Measurements from ENCODE around the gene BMP7.

BMP7 gene

GRCh38 chr20:57187068-57187634 lies 79.3 kb downstream of the BMP7 start:
- DNase-seq, result no peak

GRCh38 chr20:57186192-57186591 lies 80.2 kb downstream of the BMP7 start:
- no peak for DNase-seq

- no peak for DNase-seq
Measured at GRCh38 chr20:57185188-57185743, 81.2 kb downstream of the BMP7 start.

- no peak for DNase-seq
Measured at GRCh38 chr20:57183457-57184009, 82.9 kb downstream of the BMP7 start.

GRCh38 chr20:57181639-57182038 lies 84.8 kb downstream of the BMP7 start:
- no peak for DNase-seq

- no peak for DNase-seq
Measured at GRCh38 chr20:57180954-57181353, 85.5 kb downstream of the BMP7 start.

GRCh38 chr20:57180387-57180786 lies 86.1 kb downstream of the BMP7 start:
- DNase-seq, result no peak

- DNase-seq, result no peak
Measured at GRCh38 chr20:57179265-57179664, 87.2 kb downstream of the BMP7 start.

GRCh38 chr20:57178582-57179111 lies 87.8 kb downstream of the BMP7 start:
- no peak for DNase-seq

- DNase-seq, result no peak
Measured at GRCh38 chr20:57177636-57178280, 88.7 kb downstream of the BMP7 start.

- no peak for DNase-seq
Measured at GRCh38 chr20:57176842-57177241, 89.6 kb downstream of the BMP7 start.

- DNase-seq, result no peak
Measured at GRCh38 chr20:57175397-57176010, 90.9 kb downstream of the BMP7 start.

- DNase-seq, result no peak
Measured at GRCh38 chr20:57174737-57175136, 91.7 kb downstream of the BMP7 start.

- DNase-seq, result no peak
Measured at GRCh38 chr20:57173986-57174385, 92.5 kb downstream of the BMP7 start.

- DNase-seq, result no peak
Measured at GRCh38 chr20:57173041-57173440, 93.4 kb downstream of the BMP7 start.

GRCh38 chr20:57170343-57170742 lies 96.1 kb downstream of the BMP7 start:
- DNase-seq, result no peak

- no peak for DNase-seq
Measured at GRCh38 chr20:57169162-57169561, 97.3 kb downstream of the BMP7 start.

GRCh38 chr20:57167971-57168701 lies 98.3 kb downstream of the BMP7 start:
- DNase-seq, result no peak

- no peak for DNase-seq
Measured at GRCh38 chr20:57167292-57167655, 99.2 kb downstream of the BMP7 start.

GRCh38 chr20:57166568-57167291 lies 99.7 kb downstream of the BMP7 start:
- DNase-seq, result no peak

GRCh38 chr20:57165427-57166004 lies 100.9 kb downstream of the BMP7 start:
- DNase-seq, result no peak

- DNase-seq, result no peak
Measured at GRCh38 chr20:57164872-57165271, 101.6 kb downstream of the BMP7 start.

All from NCI-H187 treated with DMSO at 0.1 percent for 48 hours (cell line).